ENCODE data around the gene TNRC6C. TPM values are rescaled to one million over a fixed set of nuclear protein-coding genes. Genes with fewer than 3 reads are reported as not detected.

TNRC6C gene
- total and polyA plus RNA-seq, 4 donors, result 1.3 to 7.7 (median 2.9) TPM

DNA sequence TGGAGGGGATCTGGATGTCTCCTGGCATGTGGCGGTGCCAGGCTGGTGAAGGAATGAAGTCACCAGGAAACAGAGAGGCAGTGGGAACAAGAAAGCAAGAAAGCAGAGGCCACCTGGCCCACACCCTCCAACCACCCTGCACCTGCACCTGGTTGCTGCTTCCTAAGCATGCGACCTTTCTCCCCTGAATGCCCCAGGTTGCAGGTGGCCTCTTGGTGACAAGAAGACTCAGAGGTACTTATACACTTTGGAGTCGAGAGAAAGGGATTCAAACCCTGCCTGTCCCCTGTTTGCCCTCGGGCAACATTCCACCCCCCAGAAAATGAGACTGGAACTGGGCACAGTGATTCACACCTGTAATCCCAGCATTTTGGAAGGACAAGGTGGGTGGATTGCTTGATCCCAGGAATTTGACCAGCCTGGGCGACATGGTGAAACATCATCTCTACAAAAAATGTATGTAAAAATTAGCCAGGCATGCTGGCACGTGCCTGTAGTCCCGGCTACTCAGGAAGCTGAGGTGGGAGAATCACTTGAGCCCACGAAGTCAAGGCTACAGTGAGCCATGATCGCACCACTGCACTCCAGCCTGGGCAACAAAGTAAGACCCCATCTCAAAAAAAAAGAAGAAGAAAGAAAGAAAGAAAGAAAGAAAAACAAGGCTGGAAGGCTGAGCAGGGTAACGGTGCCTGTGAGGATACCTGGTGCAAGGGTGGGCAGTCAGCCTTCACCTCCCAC lies 34.6 kb upstream of the TNRC6C start:
- H3K27me3 ChIP-seq (ENCODE audit: control insufficient read depth in 4 of 4, insufficient read depth in 4 of 4, low read length in 3 of 4), result peaks cover 0 to 3% (median 1%) of the 10 kb centered on the region in 4 donors
- TF ChIP-seq RXRA (IDR thresholded peaks at IDR 0.05), result no peak
- TF ChIP-seq GABPA (IDR thresholded peaks at IDR 0.05 in 1 of 2, conservative IDR thresholded peaks at IDR 0.05 in 1 of 2), result no peak
- TF ChIP-seq JUND (IDR thresholded peaks at IDR 0.05), result no peak
- no peak for TF ChIP-seq YY1 (IDR thresholded peaks at IDR 0.05)
- no peak for TF ChIP-seq ZBTB33 (IDR thresholded peaks at IDR 0.05)
- TF ChIP-seq FOXA2 (IDR thresholded peaks at IDR 0.05), result no peak
- TF ChIP-seq HNF4G (IDR thresholded peaks at IDR 0.05), result no peak
- no peak for TF ChIP-seq MAX (IDR thresholded peaks at IDR 0.05)
- no peak for TF ChIP-seq TAF1 (conservative IDR thresholded peaks at IDR 0.05)
- no peak for TF ChIP-seq NR2F2 (IDR thresholded peaks at IDR 0.05)
- TF ChIP-seq RAD21 (IDR thresholded peaks at IDR 0.05), result no peak
- no peak for TF ChIP-seq HNF4A (conservative IDR thresholded peaks at IDR 0.05)
- TF ChIP-seq, protein P1, sequence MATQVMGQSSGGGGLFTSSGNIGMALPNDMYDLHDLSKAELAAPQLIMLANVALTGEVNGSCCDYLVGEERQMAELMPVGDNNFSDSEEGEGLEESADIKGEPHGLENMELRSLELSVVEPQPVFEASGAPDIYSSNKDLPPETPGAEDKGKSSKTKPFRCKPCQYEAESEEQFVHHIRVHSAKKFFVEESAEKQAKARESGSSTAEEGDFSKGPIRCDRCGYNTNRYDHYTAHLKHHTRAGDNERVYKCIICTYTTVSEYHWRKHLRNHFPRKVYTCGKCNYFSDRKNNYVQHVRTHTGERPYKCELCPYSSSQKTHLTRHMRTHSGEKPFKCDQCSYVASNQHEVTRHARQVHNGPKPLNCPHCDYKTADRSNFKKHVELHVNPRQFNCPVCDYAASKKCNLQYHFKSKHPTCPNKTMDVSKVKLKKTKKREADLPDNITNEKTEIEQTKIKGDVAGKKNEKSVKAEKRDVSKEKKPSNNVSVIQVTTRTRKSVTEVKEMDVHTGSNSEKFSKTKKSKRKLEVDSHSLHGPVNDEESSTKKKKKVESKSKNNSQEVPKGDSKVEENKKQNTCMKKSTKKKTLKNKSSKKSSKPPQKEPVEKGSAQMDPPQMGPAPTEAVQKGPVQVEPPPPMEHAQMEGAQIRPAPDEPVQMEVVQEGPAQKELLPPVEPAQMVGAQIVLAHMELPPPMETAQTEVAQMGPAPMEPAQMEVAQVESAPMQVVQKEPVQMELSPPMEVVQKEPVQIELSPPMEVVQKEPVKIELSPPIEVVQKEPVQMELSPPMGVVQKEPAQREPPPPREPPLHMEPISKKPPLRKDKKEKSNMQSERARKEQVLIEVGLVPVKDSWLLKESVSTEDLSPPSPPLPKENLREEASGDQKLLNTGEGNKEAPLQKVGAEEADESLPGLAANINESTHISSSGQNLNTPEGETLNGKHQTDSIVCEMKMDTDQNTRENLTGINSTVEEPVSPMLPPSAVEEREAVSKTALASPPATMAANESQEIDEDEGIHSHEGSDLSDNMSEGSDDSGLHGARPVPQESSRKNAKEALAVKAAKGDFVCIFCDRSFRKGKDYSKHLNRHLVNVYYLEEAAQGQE (IDR thresholded peaks at IDR 0.05), result no peak

DNA sequence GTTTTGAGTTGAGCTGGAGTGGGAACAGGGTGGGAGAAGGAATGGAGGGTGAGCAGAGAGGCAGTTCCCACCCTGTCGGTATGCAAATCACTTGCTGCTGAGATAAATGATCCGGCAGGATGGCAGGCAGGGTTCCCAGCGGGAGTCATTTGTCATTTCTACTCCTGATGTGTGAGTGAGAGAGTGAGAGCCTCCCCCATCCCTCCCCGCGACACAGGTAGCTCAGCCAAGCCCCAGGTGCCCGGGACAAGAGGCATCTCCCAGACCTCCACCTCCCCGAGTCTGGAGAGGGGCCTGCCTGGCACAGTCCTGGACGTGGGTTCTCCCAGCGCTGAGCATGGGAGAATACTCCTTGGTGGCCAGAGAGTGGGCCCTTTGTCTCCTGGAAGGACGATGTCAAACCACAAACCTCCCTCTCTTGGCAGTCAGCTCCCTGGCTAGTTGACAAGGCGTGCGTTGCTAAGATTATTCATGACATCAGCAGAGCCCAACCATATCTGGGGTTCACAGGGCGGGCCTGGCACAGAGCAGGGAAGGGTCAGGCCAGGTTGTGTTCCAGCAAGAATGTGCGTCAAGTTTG lies 33.7 kb upstream of the TNRC6C start:
- no peaks in the 10 kb centered on the region for H3K36me3 ChIP-seq (ENCODE audit: control insufficient read depth in 4 of 4, insufficient read depth in 3 of 4, low read depth in 1 of 4, low read length in 3 of 4)
- no peak overlapping the region for H3K27ac ChIP-seq (ENCODE audit: low read depth in 1 of 2, low read length in 2 of 2)
- peak; percentile 57 for DNase-seq (ENCODE audit: low spot score)
- H3K9ac ChIP-seq (ENCODE audit: low read depth in 1 of 2, low read length in 2 of 2), result no peak overlapping the region
- no peaks in the 10 kb centered on the region for H3K4me1 ChIP-seq (ENCODE audit: control insufficient read depth in 4 of 4, insufficient read depth in 4 of 4, low read length in 3 of 4)
- H3K4me3 ChIP-seq (ENCODE audit: low read depth in 1 of 3, low read length in 3 of 3), result no peak overlapping the region
- H3K9me3 ChIP-seq (ENCODE audit: control insufficient read depth in 4 of 4, low read length in 3 of 4), result no peaks in the 10 kb centered on the region
- H3K27me3 ChIP-seq (ENCODE audit: control insufficient read depth in 4 of 4, insufficient read depth in 4 of 4, low read length in 3 of 4), result peaks cover 0 to 3% (median 1%) of the 10 kb centered on the region in 4 donors
- 38% methylated on average over 14 of the region's 14 CpGs for WGBS
- no peak for TF ChIP-seq NR2F2 (IDR thresholded peaks at IDR 0.05)
- peak; percentile 6 for TF ChIP-seq SP1 (IDR thresholded peaks at IDR 0.05)
- TF ChIP-seq RXRA (IDR thresholded peaks at IDR 0.05), result peak in 1 of 2 donors; percentile 10

More for the DNA sequence above, 34.6 kb upstream of the TNRC6C start:
- H3K4me3 ChIP-seq (ENCODE audit: low read depth in 1 of 3, low read length in 3 of 3), result no peak overlapping the region
- H3K4me1 ChIP-seq (ENCODE audit: control insufficient read depth in 4 of 4, insufficient read depth in 4 of 4, low read length in 3 of 4), result no peaks in the 10 kb centered on the region
- H3K27ac ChIP-seq (ENCODE audit: low read depth in 1 of 2, low read length in 2 of 2), result no peak overlapping the region
- no peak for DNase-seq (ENCODE audit: low spot score)
- H3K9ac ChIP-seq (ENCODE audit: low read depth in 1 of 2, low read length in 2 of 2), result no peak overlapping the region
- no peaks in the 10 kb centered on the region for H3K9me3 ChIP-seq (ENCODE audit: control insufficient read depth in 4 of 4, low read length in 3 of 4)
- no peaks in the 10 kb centered on the region for H3K36me3 ChIP-seq (ENCODE audit: control insufficient read depth in 4 of 4, insufficient read depth in 3 of 4, low read depth in 1 of 4, low read length in 3 of 4)
- 84% methylated on average over 10 of the region's 10 CpGs for WGBS
